Heart left ventricle (tissue), 13 donors: Measurements from ENCODE around the gene SIGLEC5.

ENCODE experiments used
- POLR2A ChIP-seq, 2 donors: fragments of 450-650 bp; IDR thresholded peaks; one replicate each; pipeline ENCODE4 v1.6.1; 2017; ENCODE audit warnings: antibody characterized with exemption in 2 of 2, mild to moderate bottlenecking in 2 of 2, moderate library complexity in 2 of 2
- TF ChIP-seq, protein P1 (sequence below), 12 donors: fragments of 200-600 bp; sonication (generic) in 4 of 12; IDR thresholded peaks; one replicate each; pipeline versions ENCODE4 v1.5.0 to v1.8.0; 2018 to 2022; ENCODE audit warnings: antibody characterized with exemption in 12 of 12, mild to moderate bottlenecking in 5 of 12
- donor health status: ischemic (EF 13 %, LVEDD 7.1; RV severe dilation, severe dysfunction).
- donor health status: DM: no; HTN: yes; CAD: no.
- donor health status: DM: no; HTN: no; CAD: no.
- donor health status: ischemic (EF 25% LVEDD 6.9; RV normal size, moderate dysfunction).
- donor health status: ischemic (EF 25% LVEDD 5.7; RV mildly dilated, moderate dysfunction).
- donor health status: ischemic (EF 35%, LVEDD 5.7; RV mildly dilated, moderate dysfunction).
- donor health status: nonischemic (EF 11% LVEDD 7.7; RV severe dilation, severe dysfunction).
- donor health status: DM: yes; HTN: yes; CAD: no.
- donor health status: PGD.
- donor health status: ischemic (EF 29% LVEDD 5.4; RV normal size, mild dysfunction).
- donor health status: nonischemic (EF 23%, LVEDD 6.1; RV moderate dilation, normal function).

DNA sequence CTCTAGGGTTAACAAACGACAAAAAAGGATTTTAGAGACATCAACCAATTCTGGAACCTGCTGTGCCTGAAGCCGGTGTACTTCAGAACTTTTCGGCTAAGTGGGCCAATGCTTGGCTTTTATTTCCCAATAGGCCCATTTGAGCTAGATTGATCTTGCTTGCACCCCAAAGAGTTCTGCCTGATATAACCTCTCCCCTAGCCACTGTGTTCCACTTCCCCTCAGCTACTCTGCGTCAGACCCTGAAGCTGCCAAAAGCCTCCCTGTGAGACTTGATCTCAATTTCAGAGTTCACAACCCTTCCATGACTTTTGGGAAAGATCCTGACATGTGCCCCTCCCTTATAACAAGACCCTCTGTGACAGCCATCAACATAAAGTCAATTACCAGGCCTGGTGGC, 22.1 kb upstream of the SIGLEC5 start:
- TF ChIP-seq, protein P1, sequence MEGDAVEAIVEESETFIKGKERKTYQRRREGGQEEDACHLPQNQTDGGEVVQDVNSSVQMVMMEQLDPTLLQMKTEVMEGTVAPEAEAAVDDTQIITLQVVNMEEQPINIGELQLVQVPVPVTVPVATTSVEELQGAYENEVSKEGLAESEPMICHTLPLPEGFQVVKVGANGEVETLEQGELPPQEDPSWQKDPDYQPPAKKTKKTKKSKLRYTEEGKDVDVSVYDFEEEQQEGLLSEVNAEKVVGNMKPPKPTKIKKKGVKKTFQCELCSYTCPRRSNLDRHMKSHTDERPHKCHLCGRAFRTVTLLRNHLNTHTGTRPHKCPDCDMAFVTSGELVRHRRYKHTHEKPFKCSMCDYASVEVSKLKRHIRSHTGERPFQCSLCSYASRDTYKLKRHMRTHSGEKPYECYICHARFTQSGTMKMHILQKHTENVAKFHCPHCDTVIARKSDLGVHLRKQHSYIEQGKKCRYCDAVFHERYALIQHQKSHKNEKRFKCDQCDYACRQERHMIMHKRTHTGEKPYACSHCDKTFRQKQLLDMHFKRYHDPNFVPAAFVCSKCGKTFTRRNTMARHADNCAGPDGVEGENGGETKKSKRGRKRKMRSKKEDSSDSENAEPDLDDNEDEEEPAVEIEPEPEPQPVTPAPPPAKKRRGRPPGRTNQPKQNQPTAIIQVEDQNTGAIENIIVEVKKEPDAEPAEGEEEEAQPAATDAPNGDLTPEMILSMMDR (IDR thresholded peaks at IDR 0.05): no peak
- no peak for TF ChIP-seq POLR2A (IDR thresholded peaks at IDR 0.05)
